CD4-positive, alpha-beta T cell treated with Interleukin-1 beta for 1 hour (primary cell): ENCODE data around the gene OR5B12.
"Not testable (repeated sequence)": the region's sequence is repeated elsewhere in the genome, so short reads cannot be mapped to it uniquely, and the experiment has no call there.

Experiments
- DNase-seq, 2 donors: peaks; one replicate each; pipeline ENCODE4 v3.0.0-alpha.2; 2020 to 2022

Gene OR5B12

DNA sequence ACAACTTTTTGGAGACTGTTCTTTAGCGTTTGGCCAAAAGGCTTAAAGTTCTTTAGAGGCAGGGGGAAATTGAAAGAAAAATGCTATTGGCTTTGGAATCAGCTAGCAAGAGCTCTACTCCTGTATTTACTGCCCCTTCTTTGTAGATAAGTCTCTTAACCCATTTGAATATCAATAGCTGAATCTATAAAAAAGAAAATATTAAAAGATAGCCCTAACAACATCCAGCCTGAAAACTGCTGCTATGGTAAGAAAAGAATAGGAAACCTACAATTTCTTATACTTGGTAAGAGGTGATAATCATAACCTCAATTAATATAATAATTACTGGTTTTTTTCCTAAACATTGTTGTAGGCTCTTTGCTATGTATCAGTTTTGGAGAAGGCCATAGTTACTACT, at the start of gene OR5B12:
Gene OR5B12, minus strand, starts transcription at position 101 of the 400 bp plus-strand sequence. CDS start 2,085 bp downstream, outside the sequence.
- no peak for DNase-seq

DNA sequence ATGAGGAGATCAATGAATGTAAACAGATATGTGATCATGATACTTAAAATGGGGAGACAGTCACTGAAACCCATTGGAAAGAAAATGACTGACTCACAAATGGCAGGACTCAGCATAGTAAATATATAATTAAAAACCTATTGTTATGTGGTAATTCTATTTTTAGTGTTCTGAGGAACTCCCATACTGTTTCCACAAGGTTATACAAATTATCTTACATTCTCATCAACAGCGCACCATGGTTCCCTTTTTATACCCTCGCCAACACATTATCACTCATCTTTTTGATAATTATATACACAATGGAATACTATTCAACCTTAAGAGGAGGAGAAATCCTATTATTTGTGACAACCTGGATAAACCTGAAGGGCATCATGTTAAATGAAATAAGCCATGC, 48.8 kb upstream of the OR5B12 start:
- no peak for DNase-seq

- DNase-seq, result no peak
Observed at GRCh38 chr11:58487170-58487569, 45.1 kb upstream of the OR5B12 start.

DNA sequence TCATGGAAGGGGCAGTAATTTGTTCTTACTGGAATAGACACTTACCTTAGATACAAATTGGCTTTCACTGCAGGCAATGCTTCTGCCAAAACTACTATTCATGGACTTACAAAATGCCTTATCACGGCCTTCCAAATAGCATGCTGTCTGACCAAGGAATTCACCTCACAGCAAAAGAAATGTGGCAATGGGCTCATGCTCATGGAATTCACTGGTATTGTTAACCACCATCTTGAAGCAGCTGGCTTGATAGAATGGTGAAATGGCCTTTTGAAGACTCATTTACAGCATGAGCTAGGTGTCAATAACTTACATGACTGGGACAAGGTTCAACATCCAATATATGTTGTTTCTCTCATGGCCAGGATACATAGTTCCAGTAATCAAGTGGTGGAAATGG, 43.9 kb upstream of the OR5B12 start:
- no peak for DNase-seq

- no peak for DNase-seq
Observed at GRCh38 chr11:58471892-58472291, 29.9 kb upstream of the OR5B12 start.

- DNase-seq, result no peak
Observed at GRCh38 chr11:58466293-58466692, 24.3 kb upstream of the OR5B12 start.

DNA sequence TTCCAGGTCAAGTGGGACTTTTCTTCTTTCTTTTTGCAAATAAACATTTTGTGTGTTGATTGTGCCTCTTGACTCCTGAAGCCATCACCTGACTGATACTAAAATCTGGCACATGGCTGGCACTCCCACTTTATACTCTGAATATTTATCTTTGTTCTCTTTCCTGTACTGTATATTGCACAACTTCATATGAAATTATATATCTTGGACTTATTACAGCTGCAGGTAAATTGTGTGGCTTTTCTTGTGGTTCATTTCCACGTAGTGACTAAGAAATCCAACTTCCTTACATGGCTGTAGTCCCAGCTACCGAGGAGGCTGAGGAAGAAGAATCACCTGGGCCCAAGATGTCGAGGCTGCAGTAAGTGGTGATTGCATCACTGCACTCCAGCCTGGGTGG, 23.7 kb upstream of the OR5B12 start:
- DNase-seq, result no peak

DNA sequence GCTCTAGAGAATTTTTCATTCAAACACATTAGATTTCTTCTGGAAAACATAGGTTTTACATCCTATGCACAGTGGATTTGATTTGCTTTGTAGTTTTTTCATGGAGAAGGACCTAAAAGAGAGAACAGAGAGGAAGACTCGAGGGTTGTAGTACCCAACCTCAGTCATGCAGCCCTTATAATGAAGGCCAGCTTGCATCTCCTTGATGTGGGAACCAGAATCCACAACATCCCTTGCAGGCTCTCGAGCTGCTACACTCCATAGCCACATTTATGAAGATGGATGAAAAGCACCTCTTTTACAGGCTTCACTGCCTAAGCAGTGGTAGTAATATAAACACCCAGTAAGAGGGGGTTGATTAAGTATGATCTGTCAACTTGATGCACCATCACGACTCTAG, 9.5 kb upstream of the OR5B12 start:
- DNase-seq, result no peak

GRCh38 chr11:58446294-58446693, 4.3 kb upstream of the OR5B12 start:
- no peak for DNase-seq

DNA sequence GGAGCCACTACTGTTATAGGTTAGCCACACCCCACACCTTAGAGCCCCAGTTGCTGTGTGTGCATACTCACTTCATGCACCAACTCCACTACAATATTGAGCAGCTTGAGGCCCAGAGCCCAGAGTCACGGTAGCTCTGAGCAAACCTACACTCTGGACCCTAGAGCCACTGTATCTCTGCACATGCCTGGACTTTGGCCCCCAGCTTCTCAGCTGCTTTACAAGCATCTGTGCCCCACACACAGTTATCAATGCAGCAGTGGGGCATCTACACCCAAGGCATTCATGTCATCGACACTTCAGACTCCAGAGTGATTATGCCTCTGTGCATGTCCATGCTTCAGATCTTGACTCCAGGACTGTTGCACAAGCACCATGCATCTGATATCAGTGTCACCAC, 2.3 kb upstream of the OR5B12 start:
- no peak for DNase-seq

- DNase-seq, result no peak
Observed at GRCh38 chr11:58438486-58438885, 3.5 kb downstream of the OR5B12 start.

- DNase-seq, result no peak
Observed at GRCh38 chr11:58434217-58434616, 7.8 kb downstream of the OR5B12 start.

DNA sequence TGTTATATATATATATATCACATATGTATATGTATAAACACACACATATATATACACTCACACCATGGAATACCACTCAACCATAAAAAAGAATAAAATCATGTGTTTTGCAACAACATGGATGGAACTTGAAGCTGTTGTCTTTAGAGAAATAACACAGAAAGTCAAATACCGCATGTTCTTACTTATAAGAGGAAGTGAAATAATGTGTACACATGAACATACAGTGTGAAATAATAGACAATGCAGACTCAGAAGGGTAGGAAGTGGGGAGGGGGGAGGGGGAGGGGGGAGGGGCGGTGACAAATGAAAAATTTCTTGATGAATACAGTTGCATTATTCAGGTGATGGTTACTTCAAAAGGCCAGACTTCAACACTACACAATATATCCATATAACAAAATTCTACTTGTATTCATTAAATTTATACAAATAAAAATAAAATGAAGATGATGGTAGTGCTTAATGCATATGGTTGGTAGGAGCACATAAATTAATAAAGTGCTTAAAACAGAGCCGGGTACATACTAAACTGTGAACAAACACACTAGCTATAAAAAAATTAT, 8.3 kb downstream of the OR5B12 start:
- DNase-seq, result no peak

GRCh38 chr11:58429273-58429672, 12.8 kb downstream of the OR5B12 start:
- DNase-seq, result no peak

- DNase-seq, result no peak
Observed at GRCh38 chr11:58428021-58428420, 14.0 kb downstream of the OR5B12 start, which contains the start of gene OR5B2. TSS of gene OR5B2 (minus strand) at chr11:58428121. CDS start at chr11:58423261, 4,860 bp downstream.

- DNase-seq, result no peak
Observed at GRCh38 chr11:58406774-58407173, 35.3 kb downstream of the OR5B12 start, which contains the start of gene OR5B3. TSS of gene OR5B3 (minus strand) at chr11:58406874. CDS start at chr11:58403409, 3,465 bp downstream.

DNA sequence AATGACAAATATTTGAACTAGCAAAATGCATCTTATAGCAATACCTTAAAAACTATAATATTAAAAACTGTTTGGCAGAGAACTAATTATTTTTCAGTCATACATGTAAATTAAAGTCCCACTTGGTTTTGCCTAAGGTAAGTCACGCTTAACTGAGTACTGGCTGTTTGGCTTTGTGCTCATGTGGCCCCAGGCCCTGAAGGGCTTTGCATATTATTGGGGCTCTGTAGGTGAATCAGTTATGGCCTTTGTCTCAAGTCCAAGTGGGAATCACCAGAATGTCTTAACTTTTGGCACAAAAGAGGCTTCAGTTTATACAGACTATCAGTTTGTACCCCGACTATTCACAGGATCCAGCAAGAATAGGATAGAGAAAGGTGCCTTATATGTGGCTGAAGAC, 42.4 kb downstream of the OR5B12 start:
- not testable (repeated sequence) for DNase-seq

DNA sequence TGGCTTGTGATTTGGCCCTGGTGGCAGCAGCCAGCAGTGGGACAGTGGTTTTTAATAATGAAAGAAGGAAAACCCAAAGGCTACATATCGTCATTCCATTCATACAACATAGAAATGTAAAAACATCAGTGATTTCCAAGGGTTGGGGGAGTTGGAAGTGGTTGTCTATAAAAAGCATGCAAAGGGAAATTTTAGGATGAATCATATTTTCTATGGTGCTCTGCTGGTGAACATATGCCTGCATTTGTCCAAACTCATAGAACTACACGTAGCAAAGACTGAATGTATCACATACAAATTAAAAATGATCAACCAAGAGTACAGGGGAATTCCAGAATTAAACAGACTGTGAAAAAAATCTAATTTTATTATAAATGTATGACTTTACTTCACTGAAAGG, 46.5 kb downstream of the OR5B12 start:
- no peak for DNase-seq

DNA sequence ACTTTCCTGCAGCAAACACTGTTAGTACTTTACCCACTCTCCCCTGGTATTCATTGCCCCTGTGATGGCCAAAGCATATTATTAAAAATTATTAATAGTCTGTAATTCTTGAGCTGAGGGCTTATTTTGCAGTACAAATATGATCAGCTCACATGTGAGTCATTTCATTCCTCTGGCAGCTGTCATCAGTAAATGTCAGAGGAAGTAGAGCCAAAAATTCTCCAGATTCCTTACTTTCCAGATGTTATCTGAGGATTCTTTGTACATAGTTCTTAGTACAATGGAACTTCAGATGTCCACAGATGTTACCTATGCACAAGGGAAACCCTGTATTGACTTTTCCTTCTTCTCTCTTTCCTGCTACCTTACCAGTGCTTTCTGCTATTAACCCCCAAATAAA, 47.8 kb downstream of the OR5B12 start:
- DNase-seq, result no peak

- DNase-seq, result no peak
Observed at GRCh38 chr11:58392746-58393145, 49.3 kb downstream of the OR5B12 start.

DNA sequence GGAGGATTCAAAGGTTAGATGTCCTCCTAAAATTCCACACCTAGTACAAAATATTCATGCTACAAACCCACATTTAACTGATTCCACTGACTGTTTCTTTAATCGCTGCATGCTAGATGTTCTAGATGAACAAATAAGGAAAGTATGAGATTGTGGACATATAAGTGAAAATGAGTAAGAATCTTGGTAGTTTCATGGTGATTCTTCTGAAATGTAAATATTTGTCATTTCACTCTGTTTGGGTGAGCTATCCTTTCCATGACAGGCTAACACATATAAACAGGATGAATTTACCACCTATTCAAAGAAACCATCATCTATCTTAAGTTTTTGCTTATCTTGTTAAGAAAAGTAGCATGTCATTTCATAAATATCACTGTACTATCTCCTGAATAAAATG, 50.2 kb downstream of the OR5B12 start:
- DNase-seq, result no peak

DNA sequence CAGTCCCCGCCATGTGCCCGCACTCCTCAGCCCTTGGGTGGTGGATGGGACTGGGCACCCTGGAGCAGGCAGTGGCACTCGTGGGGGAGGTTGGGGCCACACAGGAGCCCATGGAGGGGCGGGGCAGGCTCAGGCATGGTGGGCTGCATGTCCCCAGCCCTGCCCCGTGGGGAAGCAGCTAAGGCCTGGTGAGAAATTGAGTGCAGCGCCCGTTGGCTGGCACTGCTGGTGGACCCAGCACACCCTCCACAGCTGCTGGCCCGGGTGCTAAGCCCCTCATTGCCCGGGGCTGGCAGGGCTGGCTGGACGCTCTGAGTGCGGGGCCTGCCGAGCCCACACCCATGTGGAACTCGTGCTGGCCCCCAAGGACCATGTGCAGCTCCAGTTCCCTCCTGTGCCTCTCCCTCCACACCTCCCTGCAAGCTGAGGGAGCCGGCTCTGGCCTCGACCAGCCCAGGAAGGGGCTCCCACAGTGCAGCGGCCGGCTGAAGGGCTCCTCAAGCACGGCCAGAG, 51.4 kb downstream of the OR5B12 start:
- DNase-seq, result no peak
